Measurements from ENCODE around the gene AHDC1. TPM values are rescaled to one million over a fixed set of nuclear protein-coding genes. Genes with fewer than 3 reads are reported as not detected.

AHDC1 gene
- total RNA-seq, 1 donor from 2014 or later: 124 TPM

DNA sequence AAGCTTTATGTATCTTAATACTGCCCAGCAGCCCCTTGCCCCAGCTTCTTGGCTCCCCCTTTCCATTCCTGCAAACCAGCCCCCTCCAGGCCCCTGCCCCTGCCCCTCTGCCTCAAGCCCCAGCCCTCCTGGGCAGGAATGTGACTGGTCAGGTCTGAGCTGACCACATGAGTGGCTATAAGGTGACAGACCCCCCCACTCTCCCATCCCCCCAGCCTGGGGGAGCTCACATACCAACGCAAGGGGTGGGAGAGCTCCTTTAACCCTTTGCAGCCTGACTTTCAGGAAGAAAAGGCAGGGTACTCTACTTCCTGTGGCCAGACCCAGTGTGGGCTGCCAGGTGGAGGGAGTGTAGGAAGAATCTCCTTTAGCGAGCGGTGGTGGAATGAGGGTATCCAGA, 33.2 kb downstream of the AHDC1 start:
- no peak for DNase-seq (ENCODE audit: extremely low spot score, unreplicated experiment)
- TF ChIP-seq, protein P1, sequence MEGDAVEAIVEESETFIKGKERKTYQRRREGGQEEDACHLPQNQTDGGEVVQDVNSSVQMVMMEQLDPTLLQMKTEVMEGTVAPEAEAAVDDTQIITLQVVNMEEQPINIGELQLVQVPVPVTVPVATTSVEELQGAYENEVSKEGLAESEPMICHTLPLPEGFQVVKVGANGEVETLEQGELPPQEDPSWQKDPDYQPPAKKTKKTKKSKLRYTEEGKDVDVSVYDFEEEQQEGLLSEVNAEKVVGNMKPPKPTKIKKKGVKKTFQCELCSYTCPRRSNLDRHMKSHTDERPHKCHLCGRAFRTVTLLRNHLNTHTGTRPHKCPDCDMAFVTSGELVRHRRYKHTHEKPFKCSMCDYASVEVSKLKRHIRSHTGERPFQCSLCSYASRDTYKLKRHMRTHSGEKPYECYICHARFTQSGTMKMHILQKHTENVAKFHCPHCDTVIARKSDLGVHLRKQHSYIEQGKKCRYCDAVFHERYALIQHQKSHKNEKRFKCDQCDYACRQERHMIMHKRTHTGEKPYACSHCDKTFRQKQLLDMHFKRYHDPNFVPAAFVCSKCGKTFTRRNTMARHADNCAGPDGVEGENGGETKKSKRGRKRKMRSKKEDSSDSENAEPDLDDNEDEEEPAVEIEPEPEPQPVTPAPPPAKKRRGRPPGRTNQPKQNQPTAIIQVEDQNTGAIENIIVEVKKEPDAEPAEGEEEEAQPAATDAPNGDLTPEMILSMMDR (IDR thresholded peaks at IDR 0.05): no peak
- Mint-ChIP-seq H3K27ac (ENCODE audit: unreplicated experiment) (peak overlapping the region; percentile 92), H3K4me1 (ENCODE audit: unreplicated experiment) (peaks cover 89% of the 10 kb centered on the region), H3K36me3 (ENCODE audit: unreplicated experiment) (no peaks in the 10 kb centered on the region), H3K4me3 (ENCODE audit: unreplicated experiment) (no peak overlapping the region), H3K27me3 (ENCODE audit: unreplicated experiment) (no peaks in the 10 kb centered on the region), H3K9me3 (ENCODE audit: unreplicated experiment) (no peaks in the 10 kb centered on the region)

- Mint-ChIP-seq H3K27me3 (ENCODE audit: unreplicated experiment) (no peaks in the 10 kb centered on the region), H3K4me1 (ENCODE audit: unreplicated experiment) (peaks cover 94% of the 10 kb centered on the region), H3K27ac (ENCODE audit: unreplicated experiment) (peak overlapping the region; percentile 92), H3K9me3 (ENCODE audit: unreplicated experiment) (no peaks in the 10 kb centered on the region), H3K36me3 (ENCODE audit: unreplicated experiment) (no peaks in the 10 kb centered on the region), H3K4me3 (ENCODE audit: unreplicated experiment) (peak overlapping the region; percentile 1)
- TF ChIP-seq, protein P1 (IDR thresholded peaks at IDR 0.05): no peak
- DNase-seq (ENCODE audit: extremely low spot score, unreplicated experiment): no peak
Observed at GRCh38 chr1:27570356-27570755, 33.6 kb downstream of the AHDC1 start.

- TF ChIP-seq, protein P1 (IDR thresholded peaks at IDR 0.05): no peak
- peak overlapping the region; percentile 92 for H3K27ac Mint-ChIP-seq (ENCODE audit: unreplicated experiment)
- no peaks in the 10 kb centered on the region for H3K36me3 Mint-ChIP-seq (ENCODE audit: unreplicated experiment)
- H3K4me1 Mint-ChIP-seq (ENCODE audit: unreplicated experiment): peaks cover 94% of the 10 kb centered on the region
- H3K4me3 Mint-ChIP-seq (ENCODE audit: unreplicated experiment): peak overlapping the region; percentile 40
- no peaks in the 10 kb centered on the region for H3K27me3 Mint-ChIP-seq (ENCODE audit: unreplicated experiment)
- DNase-seq (ENCODE audit: extremely low spot score, unreplicated experiment): no peak
- H3K9me3 Mint-ChIP-seq (ENCODE audit: unreplicated experiment): no peaks in the 10 kb centered on the region
Observed at GRCh38 chr1:27569506-27570291, 34.2 kb downstream of the AHDC1 start.

GRCh38 chr1:27569088-27569460, 34.9 kb downstream of the AHDC1 start:
- H3K36me3 Mint-ChIP-seq (ENCODE audit: unreplicated experiment): no peaks in the 10 kb centered on the region
- no peaks in the 10 kb centered on the region for H3K9me3 Mint-ChIP-seq (ENCODE audit: unreplicated experiment)
- TF ChIP-seq, protein P1 (IDR thresholded peaks at IDR 0.05): no peak
- no peak for DNase-seq (ENCODE audit: extremely low spot score, unreplicated experiment)
- peak overlapping the region; percentile 19 for H3K4me3 Mint-ChIP-seq (ENCODE audit: unreplicated experiment)
- H3K27ac Mint-ChIP-seq (ENCODE audit: unreplicated experiment): peak overlapping the region; percentile 92
- no peaks in the 10 kb centered on the region for H3K27me3 Mint-ChIP-seq (ENCODE audit: unreplicated experiment)
- H3K4me1 Mint-ChIP-seq (ENCODE audit: unreplicated experiment): peaks cover 94% of the 10 kb centered on the region

DNA sequence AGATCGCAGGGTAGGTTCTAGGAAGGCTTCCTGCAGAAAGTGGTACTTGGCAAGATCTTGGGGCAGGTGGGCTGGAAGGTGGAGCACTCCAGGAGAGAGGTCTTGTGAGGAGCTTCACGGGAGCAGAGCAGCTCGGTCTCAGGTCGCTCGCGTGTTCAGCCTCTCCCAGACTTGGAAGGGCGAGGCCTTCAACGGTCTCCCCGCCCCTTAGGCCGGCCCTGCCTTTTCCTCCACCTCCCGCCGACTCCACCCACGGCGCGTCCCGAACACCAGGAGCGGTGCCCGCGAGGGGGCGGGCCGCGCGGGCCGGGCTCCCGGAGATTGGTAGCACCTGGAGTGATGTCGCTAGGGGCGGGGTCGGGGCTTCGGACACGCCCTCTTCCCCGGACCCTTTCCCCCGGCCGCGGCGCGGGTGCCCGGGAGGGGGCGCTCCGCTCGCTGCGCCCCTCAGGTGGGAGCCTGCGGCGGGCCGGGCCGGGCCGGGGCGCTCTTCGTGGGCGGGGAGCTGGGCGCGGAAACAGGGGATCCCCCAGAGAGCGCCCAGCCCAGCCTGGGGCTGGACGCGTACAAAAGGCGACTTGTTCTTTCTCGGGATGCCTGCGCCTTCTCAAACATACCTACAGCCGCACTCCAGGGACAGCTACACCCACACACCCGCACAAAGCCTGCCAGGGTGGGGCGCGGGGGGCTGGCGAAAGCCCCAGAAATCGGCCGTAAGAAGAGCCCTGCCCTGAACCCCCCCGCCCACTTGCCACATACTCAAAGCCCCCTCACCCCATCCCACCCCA, 35.5 kb downstream of the AHDC1 start:
- H3K27ac Mint-ChIP-seq (ENCODE audit: unreplicated experiment): peak overlapping the region; percentile 94
- no peaks in the 10 kb centered on the region for H3K9me3 Mint-ChIP-seq (ENCODE audit: unreplicated experiment)
- H3K4me3 Mint-ChIP-seq (ENCODE audit: unreplicated experiment): peak overlapping the region; percentile 59
- H3K4me1 Mint-ChIP-seq (ENCODE audit: unreplicated experiment): peaks cover 94% of the 10 kb centered on the region
- TF ChIP-seq, protein P1 (IDR thresholded peaks at IDR 0.05): peak; percentile 78
- H3K36me3 Mint-ChIP-seq (ENCODE audit: unreplicated experiment): peaks cover 2% of the 10 kb centered on the region
- no peaks in the 10 kb centered on the region for H3K27me3 Mint-ChIP-seq (ENCODE audit: unreplicated experiment)
- DNase-seq (ENCODE audit: extremely low spot score, unreplicated experiment): peak; percentile 96
